IMR-90 (cell line): ENCODE measurements around the gene ZCWPW1.

Experiments
- CEBPB ChIP-seq: IDR thresholded peaks from 2 replicates; pipeline ENCODE4 v1.6.1; 2012; ENCODE audit warnings: low read depth, low read length, improper control_type of control experiment
- CTCF ChIP-seq: conservative IDR thresholded peaks from 2 replicates; pipeline ENCODE4 v1.5.1; 2012; ENCODE audit warnings: mild to moderate bottlenecking, low read depth, low read length, improper control_type of control experiment
- MAFK ChIP-seq: IDR thresholded peaks from 2 replicates; pipeline ENCODE4 v1.6.1; 2012; ENCODE audit warnings: low read depth, low read length, improper control_type of control experiment
- MXI1 ChIP-seq: IDR thresholded peaks from 2 replicates; pipeline ENCODE4 v1.6.1; 2012; ENCODE audit warnings: low read depth, mild to moderate bottlenecking, low read length, moderate library complexity, borderline replicate concordance
- POLR2A ChIP-seq: IDR thresholded peaks from 2 replicates; pipeline ENCODE4 v1.6.1; 2012; ENCODE audit warnings: mild to moderate bottlenecking, low read depth, low read length
- SMC3 ChIP-seq: fragments of 150-350 bp; IDR thresholded peaks from 2 replicates; pipeline ENCODE4 v1.6.1; 2016; ENCODE audit warnings: low read depth, mild to moderate bottlenecking, antibody characterized with exemption, low read length, moderate library complexity
- USF2 ChIP-seq: fragments of 150-350 bp; IDR thresholded peaks from 2 replicates; pipeline ENCODE4 v1.6.1; 2017; ENCODE audit warnings: mild to moderate bottlenecking, antibody characterized with exemption, low read length, low read depth

- TF ChIP-seq POLR2A (no peak), MXI1 (no peak), SMC3 (no peak), CTCF (no peak), USF2 (no peak), CEBPB (no peak), MAFK (no peak)
These were observed 5.2 kb upstream of the ZCWPW1 start for GRCh38 chr7:100433592-100434296.
